KMS-11 (cell line): Measurements from ENCODE around the gene MUC16.
"Not testable (repeated sequence)": the region's sequence is repeated elsewhere in the genome, so short reads cannot be mapped to it uniquely, and the experiment has no call there.

Experiments
- H2AFZ ChIP-seq: fragments of 200-600 bp; sonication (generic); 2 replicates; pipeline ENCODE4 v1.6.1; 2016; ENCODE audit warnings: antibody characterized with exemption, mixed run types, low read depth
- H3K27ac ChIP-seq: fragments of 200-600 bp; sonication (generic); 2 replicates; pipeline ENCODE4 v1.6.1; 2016; ENCODE audit warnings: mild to moderate bottlenecking, mixed run types
- H3K27me3 ChIP-seq: fragments of 200-600 bp; sonication (generic); 2 replicates; pipeline ENCODE4 v1.6.1; 2017; ENCODE audit warnings: mild to moderate bottlenecking, low read depth, mixed run types, moderate library complexity; ENCODE audit not compliant: insufficient read depth
- H3K36me3 ChIP-seq: fragments of 200-600 bp; sonication (generic); 2 replicates; pipeline ENCODE4 v1.6.1; 2017; ENCODE audit warnings: mild to moderate bottlenecking, mixed run types; ENCODE audit not compliant: insufficient read depth
- H3K4me1 ChIP-seq: fragments of 200-600 bp; sonication (generic); 2 replicates; pipeline ENCODE4 v1.6.1; 2016; ENCODE audit warnings: mild to moderate bottlenecking, low read depth, mixed run types; ENCODE audit not compliant: poor library complexity, severe bottlenecking
- H3K4me2 ChIP-seq: fragments of 200-600 bp; sonication (generic); 2 replicates; pipeline ENCODE4 v1.7.0; 2016; ENCODE audit warnings: mild to moderate bottlenecking, mixed run types
- H3K4me3 ChIP-seq: fragments of 200-600 bp; sonication (generic); IDR thresholded peaks from 2 replicates; pipeline ENCODE4 v1.6.1; 2017; ENCODE audit warnings: low read depth, low read length, mixed read lengths; ENCODE audit not compliant: insufficient read depth
- H3K79me2 ChIP-seq: fragments of 200-600 bp; sonication (generic); 2 replicates; pipeline ENCODE4 v1.6.1; 2016; ENCODE audit warnings: low read depth, mixed run types; ENCODE audit not compliant: insufficient read depth
- H3K9ac ChIP-seq: fragments of 200-600 bp; sonication (generic); 2 replicates; pipeline ENCODE4 v1.6.1; 2016; ENCODE audit warnings: mild to moderate bottlenecking, mixed run types
- H4K20me1 ChIP-seq: fragments of 200-600 bp; sonication (generic); 2 replicates; pipeline ENCODE4 v1.6.1; 2016; ENCODE audit warnings: mild to moderate bottlenecking, mixed run types; ENCODE audit not compliant: insufficient read depth
- TF ChIP-seq, protein P1 (sequence below): fragments of 200-600 bp; sonication (generic); conservative IDR thresholded peaks from 2 replicates; pipeline ENCODE4 v1.6.1; 2017; ENCODE audit warnings: low read depth, mild to moderate bottlenecking, antibody characterized with exemption, low read length, moderate library complexity, mixed read lengths

The MUC16 gene

DNA sequence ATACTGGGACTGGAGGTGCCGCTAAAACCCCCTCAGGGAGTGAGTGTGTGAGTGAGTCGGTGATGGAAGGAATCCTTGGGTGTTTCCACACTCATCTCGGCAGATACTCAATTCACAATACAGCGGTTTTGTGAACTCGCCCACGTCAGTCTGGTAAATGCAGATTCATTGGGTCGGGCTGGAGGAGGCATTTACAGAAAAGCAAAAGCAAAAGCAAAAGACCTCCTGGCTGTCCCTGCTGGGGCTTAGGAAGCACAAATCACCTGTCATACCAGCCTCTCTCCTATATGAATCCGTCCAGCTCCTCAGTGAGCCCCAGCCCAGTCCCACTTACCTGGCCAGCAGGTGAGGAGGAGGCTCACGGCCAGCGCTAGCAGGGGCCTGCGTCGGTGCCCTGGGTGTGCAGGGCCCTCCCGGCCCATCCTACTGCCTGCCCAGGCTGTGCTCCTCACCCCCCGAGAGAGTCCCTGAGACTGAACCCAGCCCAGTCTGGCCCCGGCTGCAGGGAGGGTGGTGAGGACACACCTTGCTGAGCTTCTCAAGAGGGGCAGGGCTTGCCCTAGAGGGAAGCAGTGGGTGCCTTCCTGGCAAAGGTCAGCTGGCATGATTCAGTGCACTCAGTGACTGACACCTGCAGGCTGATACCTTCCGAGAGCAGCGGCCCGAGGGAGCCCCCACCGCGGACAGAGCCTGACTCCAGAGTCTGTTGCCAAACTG, at the start of gene MUC16:
TSS of gene MUC16 (minus strand) at position 475 of the 717 bp plus-strand sequence.
- no peak within 1 kb of the TSS for H3K4me2 ChIP-seq
- H3K36me3 ChIP-seq = no peaks in the 10 kb centered on the region
- no peaks in the 10 kb centered on the region; the same call in 1 of the 2 replicates for H3K27me3 ChIP-seq
- TF ChIP-seq, protein P1, sequence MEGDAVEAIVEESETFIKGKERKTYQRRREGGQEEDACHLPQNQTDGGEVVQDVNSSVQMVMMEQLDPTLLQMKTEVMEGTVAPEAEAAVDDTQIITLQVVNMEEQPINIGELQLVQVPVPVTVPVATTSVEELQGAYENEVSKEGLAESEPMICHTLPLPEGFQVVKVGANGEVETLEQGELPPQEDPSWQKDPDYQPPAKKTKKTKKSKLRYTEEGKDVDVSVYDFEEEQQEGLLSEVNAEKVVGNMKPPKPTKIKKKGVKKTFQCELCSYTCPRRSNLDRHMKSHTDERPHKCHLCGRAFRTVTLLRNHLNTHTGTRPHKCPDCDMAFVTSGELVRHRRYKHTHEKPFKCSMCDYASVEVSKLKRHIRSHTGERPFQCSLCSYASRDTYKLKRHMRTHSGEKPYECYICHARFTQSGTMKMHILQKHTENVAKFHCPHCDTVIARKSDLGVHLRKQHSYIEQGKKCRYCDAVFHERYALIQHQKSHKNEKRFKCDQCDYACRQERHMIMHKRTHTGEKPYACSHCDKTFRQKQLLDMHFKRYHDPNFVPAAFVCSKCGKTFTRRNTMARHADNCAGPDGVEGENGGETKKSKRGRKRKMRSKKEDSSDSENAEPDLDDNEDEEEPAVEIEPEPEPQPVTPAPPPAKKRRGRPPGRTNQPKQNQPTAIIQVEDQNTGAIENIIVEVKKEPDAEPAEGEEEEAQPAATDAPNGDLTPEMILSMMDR = no peak
- H3K4me1 ChIP-seq = no peaks in the 10 kb centered on the region
- H3K79me2 ChIP-seq = no peaks in the 10 kb centered on the region
- no peak within 1 kb of the TSS for H3K27ac ChIP-seq
- H2AFZ ChIP-seq = no peak within 1 kb of the TSS
- no peaks in the 10 kb centered on the region for H4K20me1 ChIP-seq
- no peak within 1 kb of the TSS for H3K4me3 ChIP-seq
- H3K9ac ChIP-seq = no peak within 1 kb of the TSS

DNA sequence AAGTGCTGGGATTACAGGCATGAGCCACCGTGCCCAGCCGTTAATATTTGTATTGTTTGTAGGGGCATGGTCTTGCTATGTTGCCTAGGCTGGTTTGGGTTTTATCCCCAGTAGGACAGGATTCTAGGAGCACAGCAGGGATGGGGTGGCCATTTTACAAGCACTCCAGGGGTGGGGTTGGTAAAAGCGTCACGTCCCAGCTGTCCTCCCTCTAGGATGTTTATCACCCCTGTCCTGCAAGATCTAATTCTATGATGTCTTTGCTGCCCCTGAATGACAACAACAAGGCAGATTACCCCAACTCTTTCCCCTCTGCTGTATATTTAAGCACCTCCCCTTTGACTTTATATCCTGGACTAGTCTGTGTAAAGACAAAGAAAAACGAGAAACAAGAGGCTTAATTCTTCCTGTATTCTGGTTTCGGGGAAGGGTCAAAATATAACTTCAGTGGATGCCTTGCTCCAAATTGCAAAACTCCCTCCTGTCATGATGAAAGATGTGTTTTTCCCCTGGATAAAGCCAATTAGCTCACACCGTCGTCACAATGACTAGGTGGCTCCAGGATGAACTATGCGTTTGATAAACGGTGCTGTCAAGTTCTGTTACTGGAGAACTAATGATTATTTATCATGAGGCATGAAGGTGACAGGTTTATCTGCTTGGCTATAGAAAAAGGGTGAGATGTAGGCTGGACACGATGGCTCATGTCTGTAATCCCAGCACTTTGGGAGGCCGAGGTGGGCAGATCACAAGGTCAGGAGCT, 48.9 kb upstream of the MUC16 start:
- Histone ChIP-seq H3K79me2 (no peaks in the 10 kb centered on the region), H3K36me3 (no peaks in the 10 kb centered on the region), H3K4me2 (no peak overlapping the region), H3K9ac (no peak overlapping the region), H2AFZ (no peak overlapping the region), H3K4me3 (no peak overlapping the region), H3K4me1 (no peaks in the 10 kb centered on the region), H3K27me3 (peaks cover 6% of the 10 kb centered on the region; the same call in 1 of the 2 replicates), H3K27ac (no peak overlapping the region), H4K20me1 (no peaks in the 10 kb centered on the region)
- TF ChIP-seq, protein P1 = no peak

DNA sequence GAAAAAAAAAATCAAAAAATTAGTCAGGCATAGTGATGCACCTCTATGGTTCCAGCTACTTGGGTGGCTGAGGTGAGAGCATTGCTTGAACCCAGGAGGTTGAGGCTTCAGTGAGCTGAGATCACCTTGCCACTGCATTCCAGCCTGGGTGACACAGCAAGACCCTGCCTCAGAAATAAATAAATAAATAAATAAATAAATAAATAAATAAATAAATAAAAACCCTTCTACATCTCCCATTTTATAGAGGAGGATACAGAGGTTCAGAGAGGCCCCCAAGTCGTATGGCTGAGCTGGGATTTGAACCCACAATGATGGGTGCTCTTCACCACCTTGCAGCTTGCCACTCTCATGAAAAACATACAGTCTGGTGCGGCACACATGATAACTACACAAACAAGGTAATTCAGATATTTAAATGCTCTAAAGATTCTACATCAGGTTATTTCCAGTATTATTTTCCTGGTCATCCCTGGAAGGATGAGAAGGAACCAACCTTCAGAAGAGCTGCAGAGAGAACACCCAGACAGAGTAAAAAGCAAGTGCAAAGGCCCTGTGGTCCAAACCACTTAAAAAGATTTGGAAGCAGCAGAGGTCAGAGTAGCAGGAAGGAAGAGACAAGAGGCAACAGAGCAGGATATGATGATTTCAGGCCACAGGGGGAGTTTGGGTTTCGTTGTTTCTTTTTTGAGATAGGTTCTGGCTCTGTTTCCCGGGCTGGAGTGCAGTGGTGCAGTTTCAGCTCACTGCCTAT, 47.5 kb upstream of the MUC16 start:
- Histone ChIP-seq H3K36me3 (no peaks in the 10 kb centered on the region), H4K20me1 (no peaks in the 10 kb centered on the region), H3K9ac (no peak overlapping the region), H3K79me2 (no peaks in the 10 kb centered on the region), H3K4me2 (no peak overlapping the region), H3K4me3 (no peak overlapping the region), H3K27ac (no peak overlapping the region), H2AFZ (no peak overlapping the region), H3K4me1 (no peaks in the 10 kb centered on the region), H3K27me3 (peaks cover 8% of the 10 kb centered on the region; the same call in 1 of the 2 replicates)
- TF ChIP-seq, protein P1 = no peak

DNA sequence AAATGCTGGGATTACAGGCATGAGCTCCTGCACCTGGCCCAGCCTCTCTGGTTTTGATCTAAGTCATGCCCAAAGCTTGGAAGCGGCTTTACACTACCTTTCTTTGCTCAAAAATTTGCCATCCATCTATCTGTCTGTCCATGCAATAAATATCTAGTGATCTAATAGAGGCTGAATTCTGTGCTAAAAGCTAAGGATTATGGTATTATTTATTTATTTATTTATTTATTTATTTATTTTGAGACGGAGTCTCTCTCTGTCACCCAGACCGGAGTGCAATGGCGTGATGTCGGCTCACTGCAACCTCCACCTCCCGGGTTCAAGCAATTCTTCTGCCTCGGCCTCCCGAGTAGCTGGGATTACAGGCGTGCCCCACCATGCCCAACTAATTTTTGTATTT, 45.9 kb upstream of the MUC16 start:
- not testable (repeated sequence) for H3K4me2 ChIP-seq, H3K4me3 ChIP-seq, H2AFZ ChIP-seq, H3K79me2 ChIP-seq, H3K4me1 ChIP-seq, H4K20me1 ChIP-seq, H3K36me3 ChIP-seq, H3K9ac ChIP-seq, H3K27me3 ChIP-seq, H3K27ac ChIP-seq
